GM18867 (cell line): ENCODE measurements around the gene SDR42E2.

Source experiments
- ATAC-seq: cut with Tn5 transposase; IDR thresholded peaks from one replicate; pipeline ENCODE4 v1.9.1; 2021; ENCODE audit warnings: mild to moderate bottlenecking, moderate library complexity; ENCODE audit not compliant: unreplicated experiment

SDR42E2 gene

GRCh38 chr16:22240023-22240710 lies 77.9 kb downstream of the SDR42E2 start:
- ATAC-seq: no peak
